Spleen (tissue), 7 donors: Measurements from ENCODE around the gene CPT1B.
A peak's percentile ranks its signal among the peaks of the same experiment; 100 is the strongest.

Experiments used
- CTCF ChIP-seq, 11 experiments: fragments of 200-600 bp in 7 of 11; fragments of 450-650 bp in 4 of 11; sonication (generic) in 4 of 11; IDR thresholded peaks in 8 of 11; conservative IDR thresholded peaks in 3 of 11; 1 replicate in 7 of 11; 2 replicates in 4 of 11; pipeline versions ENCODE4 v1.4.0 to v1.8.0; 2016 to 2021; ENCODE audit warnings: antibody characterized with exemption in 11 of 11, inconsistent platforms in 4 of 11, mild to moderate bottlenecking in 1 of 11
- POLR2A ChIP-seq, 3 donors: fragments of 450-650 bp; IDR thresholded peaks; one replicate each; pipeline ENCODE4 v1.5.1; 2017; ENCODE audit warnings: antibody characterized with exemption in 3 of 3, mild to moderate bottlenecking in 1 of 3
- donor health status: DM: no; HTN: no; CAD: no; lungs with moderate emphysema.
- donor health status: DM: no; HTN: no; CAD: no.
- donor health status: DM: no; HTN: no; CAD: no.

GRCh38 chr22:50526108-50526833, 52.0 kb downstream of the CPT1B start:
- TF ChIP-seq CTCF (IDR thresholded peaks at IDR 0.05 in 8 of 11, conservative IDR thresholded peaks at IDR 0.05 in 3 of 11) (peak; percentile 34 to 93 (median 82)), POLR2A (IDR thresholded peaks at IDR 0.05) (no peak)
